Naive thymus-derived CD8-positive, alpha-beta T cell (primary cell): Measurements from ENCODE around the gene FBXW11. TPM values are rescaled to one million over a fixed set of nuclear protein-coding genes. Genes with fewer than 3 reads are reported as not detected.
"Not testable (repeated sequence)": the region's sequence is repeated elsewhere in the genome, so short reads cannot be mapped to it uniquely, and the experiment has no call there.

Source experiments
- ATAC-seq, 2 donors: fragments of 150-1000 bp; cut with Tn5 transposase in 1 of 2; sonication (Bioruptor Pico), chemical (Tn5 transposase) in 1 of 2; 1 replicate in 1 of 2; 2 replicates in 1 of 2; pipeline ENCODE4 v1.10.0; 2021; ENCODE audit warnings: mild to moderate bottlenecking in 2 of 2, moderate library complexity in 2 of 2
- POLR2A ChIA-PET: fragments of 350-600 bp; sonication (Branson Sonifier 250); formaldehyde crosslinking; loops from one replicate; lab custom pipeline; 2021; ENCODE audit warnings: antibody characterized with exemption; lab: Charles Lee
- DNase-seq, 10 donors: peaks; one replicate each; pipeline versions ENCODE4 v3.0.0 to v3.0.0-alpha.2; 2020 to 2022
- H3K27ac Mint-ChIP-seq, 10 donors: one replicate each; pipeline ENCODE4 v1.8.0; 2020 to 2022; ENCODE audit warnings: mild to moderate bottlenecking in 10 of 10, mixed read lengths in 10 of 10, moderate library complexity in 4 of 10, inconsistent platforms in 1 of 10
- H3K27me3 Mint-ChIP-seq, 5 donors: one replicate each; pipeline ENCODE4 v1.8.0; 2021 to 2022; ENCODE audit warnings: mixed read lengths in 5 of 5
- H3K36me3 Mint-ChIP-seq, 3 donors: one replicate each; pipeline ENCODE4 v1.8.0; 2020 to 2022; ENCODE audit warnings: mixed read lengths in 3 of 3, mild to moderate bottlenecking in 2 of 3, inconsistent platforms in 1 of 3
- H3K4me1 Mint-ChIP-seq, 4 donors: one replicate each; pipeline ENCODE4 v1.8.0; 2021 to 2022; ENCODE audit warnings: mixed read lengths in 4 of 4
- H3K4me3 Mint-ChIP-seq, 10 donors: one replicate each; pipeline ENCODE4 v1.8.0; 2020 to 2022; ENCODE audit warnings: mild to moderate bottlenecking in 10 of 10, mixed read lengths in 10 of 10, moderate library complexity in 6 of 10, inconsistent platforms in 1 of 10
- H3K9me3 Mint-ChIP-seq, 9 donors: one replicate each; pipeline ENCODE4 v1.8.0; 2020 to 2022; ENCODE audit warnings: mixed read lengths in 9 of 9, mild to moderate bottlenecking in 3 of 9, inconsistent platforms in 1 of 9, moderate library complexity in 1 of 9
- polyA plus RNA-seq, 3 donors: library from polyadenylated mRNA; unstranded; fragments of 300-500 nt; fragmentation: Illumina TruSeq; gene quantifications; one replicate each; pipeline ENCODE4 v1.2.3, GENCODE V29; 2021
- total RNA-seq, 8 experiments: library from RNA in 2 of 8; stranded (reverse) in 2 of 8; gene quantifications; one replicate each; pipeline ENCODE4 v1.2.3 and lab custom pipeline; 2021 to 2026

Gene FBXW11
- total and polyA plus RNA-seq, 5 experiments from 2014 or later, result 13.5 to 39.5 (median 18.3) TPM

GRCh38 chr5:171945066-171945465, 61.4 kb downstream of the FBXW11 start:
- POLR2A ChIA-PET, result no interaction called here
- Mint-ChIP-seq H3K36me3 (no peaks in the 10 kb centered on the region), H3K4me3 (no peak overlapping the region), H3K4me1 (peaks cover 24 to 67% (median 56%) of the 10 kb centered on the region in 4 donors), H3K9me3 (peaks cover 0 to 7% (median 0%) of the 10 kb centered on the region in 9 donors), H3K27ac (peak overlapping the region in 2 of 10 donors; percentile 14 to 45), H3K27me3 (no peaks in the 10 kb centered on the region)
- ATAC-seq, result no peak
- no peak for DNase-seq

- ATAC-seq, H3K36me3 Mint-ChIP-seq, DNase-seq, H3K4me3 Mint-ChIP-seq, H3K9me3 Mint-ChIP-seq, H3K27me3 Mint-ChIP-seq, POLR2A ChIA-PET: not testable (repeated sequence)
- peak overlapping the region in 3 of 10 donors; percentile 30 to 33 (median 31) for H3K27ac Mint-ChIP-seq
- H3K4me1 Mint-ChIP-seq, result peaks cover 24 to 53% (median 48%) of the 10 kb centered on the region in 4 donors
Measured at GRCh38 chr5:171942112-171942516, 64.3 kb downstream of the FBXW11 start.

- ATAC-seq, H3K9me3 Mint-ChIP-seq, H3K4me3 Mint-ChIP-seq, H3K27me3 Mint-ChIP-seq, POLR2A ChIA-PET, H3K27ac Mint-ChIP-seq, H3K36me3 Mint-ChIP-seq, DNase-seq: not testable (repeated sequence)
- peaks cover 21 to 55% (median 51%) of the 10 kb centered on the region in 4 donors for H3K4me1 Mint-ChIP-seq
Measured at GRCh38 chr5:171941675-171942074, 64.8 kb downstream of the FBXW11 start.

- POLR2A ChIA-PET, result not testable (repeated sequence)
Measured at GRCh38 chr5:171941275-171941674, 65.2 kb downstream of the FBXW11 start.

GRCh38 chr5:171939951-171940350, 66.5 kb downstream of the FBXW11 start:
- H3K9me3 Mint-ChIP-seq, result peaks cover 0 to 5% (median 0%) of the 10 kb centered on the region in 9 donors
- no peaks in the 10 kb centered on the region for H3K27me3 Mint-ChIP-seq
- peaks cover 0 to 5% (median 2%) of the 10 kb centered on the region in 3 donors for H3K36me3 Mint-ChIP-seq
- H3K4me1 Mint-ChIP-seq, result peaks cover 17 to 48% (median 37%) of the 10 kb centered on the region in 4 donors
- ATAC-seq, result no peak
- H3K4me3 Mint-ChIP-seq, result no peak overlapping the region
- POLR2A ChIA-PET, result no interaction called here
- peak overlapping the region in 2 of 10 donors; percentile 23 to 42 for H3K27ac Mint-ChIP-seq
- no peak for DNase-seq

More at GRCh38 chr5:171941275-171941674, 65.2 kb downstream of the FBXW11 start:
- H3K27ac Mint-ChIP-seq, result peak overlapping the region in 2 of 10 donors; percentile 51 to 65
- not testable (repeated sequence) for H3K9me3 Mint-ChIP-seq, H3K27me3 Mint-ChIP-seq, H3K4me3 Mint-ChIP-seq, DNase-seq, H3K36me3 Mint-ChIP-seq, ATAC-seq
- peaks cover 20 to 56% (median 50%) of the 10 kb centered on the region in 4 donors for H3K4me1 Mint-ChIP-seq

- POLR2A ChIA-PET, result no interaction called here
- H3K4me3 Mint-ChIP-seq, result no peak overlapping the region
- ATAC-seq, result no peak
- H3K27ac Mint-ChIP-seq, result peak overlapping the region in 6 of 10 donors; percentile 15 to 69 (median 45)
- peaks cover 7 to 13% (median 9%) of the 10 kb centered on the region in 3 donors for H3K36me3 Mint-ChIP-seq
- DNase-seq, result no peak
- peaks cover 13 to 42% (median 29%) of the 10 kb centered on the region in 4 donors for H3K4me1 Mint-ChIP-seq
- peaks cover 0 to 14% (median 4%) of the 10 kb centered on the region in 9 donors for H3K9me3 Mint-ChIP-seq
- H3K27me3 Mint-ChIP-seq, result no peaks in the 10 kb centered on the region
Measured at GRCh38 chr5:171938358-171938757, 68.1 kb downstream of the FBXW11 start.

- Mint-ChIP-seq H3K9me3 (peaks cover 0 to 14% (median 4%) of the 10 kb centered on the region in 9 donors), H3K27ac (peak overlapping the region in 5 of 10 donors; percentile 40 to 78 (median 50)), H3K36me3 (peaks cover 9 to 16% (median 13%) of the 10 kb centered on the region in 3 donors), H3K4me1 (peaks cover 10 to 41% (median 26%) of the 10 kb centered on the region in 4 donors), H3K4me3 (no peak overlapping the region), H3K27me3 (no peaks in the 10 kb centered on the region)
- DNase-seq, result no peak
- POLR2A ChIA-PET, result no interaction called here
- no peak for ATAC-seq
Measured at GRCh38 chr5:171937351-171937750, 69.1 kb downstream of the FBXW11 start.

GRCh38 chr5:171934586-171934985, 71.9 kb downstream of the FBXW11 start:
- DNase-seq, result no peak
- Mint-ChIP-seq H3K27ac (peak overlapping the region in 1 of 10 donors; percentile 45), H3K4me1 (peaks cover 19 to 53% (median 38%) of the 10 kb centered on the region in 4 donors), H3K27me3 (no peaks in the 10 kb centered on the region), H3K4me3 (no peak overlapping the region), H3K36me3 (peaks cover 9 to 23% (median 22%) of the 10 kb centered on the region in 3 donors), H3K9me3 (peaks cover 0 to 14% (median 4%) of the 10 kb centered on the region in 9 donors)
- ATAC-seq, result no peak
- POLR2A ChIA-PET, result no interaction called here

GRCh38 chr5:171931163-171931562, 75.3 kb downstream of the FBXW11 start:
- H3K27ac Mint-ChIP-seq, result peak overlapping the region in 1 of 10 donors; percentile 31
- POLR2A ChIA-PET, result no interaction called here
- ATAC-seq, result no peak

GRCh38 chr5:171927345-171927941, 79.0 kb downstream of the FBXW11 start:
- DNase-seq, result no peak
- peaks cover 29 to 71% (median 60%) of the 10 kb centered on the region in 4 donors for H3K4me1 Mint-ChIP-seq
- POLR2A ChIA-PET, result no interaction called here
- H3K9me3 Mint-ChIP-seq, result no peaks in the 10 kb centered on the region
- peak overlapping the region in 1 of 10 donors; percentile 27 for H3K27ac Mint-ChIP-seq
- ATAC-seq, result no peak
- H3K27me3 Mint-ChIP-seq, result no peaks in the 10 kb centered on the region
- H3K36me3 Mint-ChIP-seq, result peaks cover 0 to 17% (median 10%) of the 10 kb centered on the region in 3 donors
- no peak overlapping the region for H3K4me3 Mint-ChIP-seq

More at GRCh38 chr5:171931163-171931562, 75.3 kb downstream of the FBXW11 start:
- no peak for DNase-seq
- peak overlapping the region in 2 of 10 donors; percentile 11 to 15 for H3K4me3 Mint-ChIP-seq
- no peaks in the 10 kb centered on the region for H3K27me3 Mint-ChIP-seq
- peaks cover 0 to 14% (median 4%) of the 10 kb centered on the region in 9 donors for H3K9me3 Mint-ChIP-seq
- peaks cover 9 to 27% (median 23%) of the 10 kb centered on the region in 3 donors for H3K36me3 Mint-ChIP-seq
- H3K4me1 Mint-ChIP-seq, result peaks cover 28 to 62% (median 50%) of the 10 kb centered on the region in 4 donors

GRCh38 chr5:171926311-171926710, 80.1 kb downstream of the FBXW11 start:
- DNase-seq (peak in 1 of 10 donors; percentile 2), ATAC-seq (no peak)
- Mint-ChIP-seq H3K27ac (peak overlapping the region in 4 of 10 donors; percentile 1 to 55 (median 15)), H3K27me3 (no peaks in the 10 kb centered on the region), H3K4me3 (peak overlapping the region in 3 of 10 donors; percentile 15 to 33 (median 15)), H3K4me1 (peaks cover 26 to 70% (median 59%) of the 10 kb centered on the region in 4 donors), H3K36me3 (peaks cover 0 to 9% (median 4%) of the 10 kb centered on the region in 3 donors), H3K9me3 (no peaks in the 10 kb centered on the region)
- POLR2A ChIA-PET, result no interaction called here

GRCh38 chr5:171924493-171925122, 81.8 kb downstream of the FBXW11 start:
- Mint-ChIP-seq H3K27me3 (no peaks in the 10 kb centered on the region), H3K27ac (peak overlapping the region in 1 of 10 donors; percentile 71), H3K4me3 (no peak overlapping the region), H3K4me1 (peaks cover 23 to 69% (median 59%) of the 10 kb centered on the region in 4 donors), H3K9me3 (no peaks in the 10 kb centered on the region), H3K36me3 (peaks cover 0 to 9% (median 1%) of the 10 kb centered on the region in 3 donors)
- no peak for DNase-seq
- POLR2A ChIA-PET, result no interaction called here
- ATAC-seq, result no peak
